SW480 (cell line): ENCODE results near the gene MAT2A.
"Not testable (repeated sequence)": the region's sequence is repeated elsewhere in the genome, so short reads cannot be mapped to it uniquely, and the experiment has no call there.

Source experiments
- DNase-seq: peaks from one replicate; pipeline ENCODE4 v3.0.0-alpha.2; 2016; ENCODE audit warnings: low spot score

MAT2A gene

GRCh38 chr2:85547859-85548607, 9.1 kb downstream of the MAT2A start:
- peak; percentile 33 for DNase-seq

- no peak for DNase-seq
Measured at GRCh38 chr2:85548608-85548900, 9.6 kb downstream of the MAT2A start.

GRCh38 chr2:85549095-85549494, 10.1 kb downstream of the MAT2A start:
- no peak for DNase-seq

- DNase-seq, result no peak
Measured at GRCh38 chr2:85549826-85550225, 10.9 kb downstream of the MAT2A start.

- DNase-seq, result no peak
Measured at GRCh38 chr2:85550486-85550885, 11.5 kb downstream of the MAT2A start.

GRCh38 chr2:85551698-85552678, 13.0 kb downstream of the MAT2A start:
- peak; percentile 81 for DNase-seq

GRCh38 chr2:85553184-85553583, 14.2 kb downstream of the MAT2A start:
- no peak for DNase-seq

- no peak for DNase-seq
Measured at GRCh38 chr2:85554980-85555612, 16.1 kb downstream of the MAT2A start.

GRCh38 chr2:85557130-85557529, 18.2 kb downstream of the MAT2A start:
- no peak for DNase-seq

- DNase-seq, result no peak
Measured at GRCh38 chr2:85558160-85558559, 19.2 kb downstream of the MAT2A start.

GRCh38 chr2:85560403-85560726, 21.4 kb downstream of the MAT2A start:
- DNase-seq, result not testable (repeated sequence)

GRCh38 chr2:85560812-85561279, 21.9 kb downstream of the MAT2A start:
- no peak for DNase-seq

- DNase-seq, result peak; percentile 96
Measured at GRCh38 chr2:85561280-85562212, 22.6 kb downstream of the MAT2A start, which contains the start of gene GGCX. Gene GGCX (minus strand): TSS chr2:85561493. CDS start chr2:85561428, 65 bp downstream.

- DNase-seq, result no peak
Measured at GRCh38 chr2:85564144-85564563, 25.2 kb downstream of the MAT2A start.

GRCh38 chr2:85566265-85566664, 27.3 kb downstream of the MAT2A start:
- DNase-seq, result no peak

- no peak for DNase-seq
Measured at GRCh38 chr2:85575739-85576138, 36.8 kb downstream of the MAT2A start.

GRCh38 chr2:85577063-85577385, 38.1 kb downstream of the MAT2A start:
- DNase-seq, result no peak

- peak; percentile 75 for DNase-seq
Measured at GRCh38 chr2:85577386-85578242, 38.6 kb downstream of the MAT2A start, which contains the start of gene VAMP8. Gene VAMP8 (plus strand): TSS chr2:85577586. CDS start chr2:85577647, 61 bp downstream.

GRCh38 chr2:85578243-85579180, 39.5 kb downstream of the MAT2A start:
- DNase-seq, result no peak
